H1 (cell line): ENCODE data around the gene TMEM253. TPM values are rescaled to one million over a fixed set of nuclear protein-coding genes. Genes with fewer than 3 reads are reported as not detected.

ENCODE experiments used
- CTCF ChIA-PET: fragments of 300-600 bp; sonication (Branson Sonifier 250); formaldehyde crosslinking; loops from one replicate; lab custom pipeline; 2021; ENCODE audit not compliant: partially characterized antibody; lab: Charles Lee
- POLR2A ChIA-PET: fragments of 300-600 bp; sonication (Branson Sonifier 250); formaldehyde crosslinking; loops from one replicate; lab custom pipeline; 2021; ENCODE audit warnings: inconsistent platforms; ENCODE audit not compliant: partially characterized antibody; lab: Charles Lee
- DNase-seq, 2 experiments: peaks; one replicate each; pipeline versions ENCODE4 v3.0.0 to v3.0.0-alpha.2; 2010 to 2022; ENCODE audit warnings: low spot score in 2 of 2, low read depth in 1 of 2, mixed read lengths in 1 of 2
- FAIRE-seq: peaks from 2 replicates; lab custom pipeline; 2011; peaks lifted over from hg19 to GRCh38; lab: Jason Lieb, UNC
- H2AFZ ChIP-seq: 2 replicates; pipeline ENCODE4 v1.8.1; 2012; ENCODE audit warnings: low read length, inconsistent platforms
- H2AK5ac ChIP-seq: 2 replicates; pipeline ENCODE4 v1.6.1; 2013; ENCODE audit warnings: low read depth, low read length
- H2BK120ac ChIP-seq: replicated peaks from 2 replicates; pipeline ENCODE3; 2013; ENCODE audit warnings: low read depth, low read length, inconsistent platforms
- H2BK12ac ChIP-seq: 2 replicates; pipeline ENCODE4 v1.6.1; 2013; ENCODE audit warnings: low read depth, low read length
- H2BK15ac ChIP-seq: 2 replicates; pipeline ENCODE4 v1.6.1; 2013; ENCODE audit warnings: low read length
- H2BK20ac ChIP-seq: 2 replicates; pipeline ENCODE4 v1.6.1; 2013; ENCODE audit warnings: low read length
- H2BK5ac ChIP-seq: 2 replicates; pipeline ENCODE4 v1.6.1; 2013; ENCODE audit warnings: low read depth, low read length
- H3K14ac ChIP-seq: 2 replicates; pipeline ENCODE4 v1.6.1; 2013; ENCODE audit warnings: inconsistent platforms; ENCODE audit not compliant: insufficient read length
- H3K18ac ChIP-seq: 2 replicates; pipeline ENCODE4 v1.6.1; 2013; ENCODE audit warnings: low read length; ENCODE audit errors: extremely low read depth
- H3K23ac ChIP-seq: 2 replicates; pipeline ENCODE4 v1.6.1; 2013; ENCODE audit warnings: inconsistent platforms; ENCODE audit not compliant: insufficient read length
- H3K23me2 ChIP-seq: 2 replicates; pipeline ENCODE4 v1.6.1; 2013; ENCODE audit warnings: low read depth, low read length
- H3K27ac ChIP-seq: 2 replicates; pipeline ENCODE4 v1.6.1; 2011; ENCODE audit warnings: low read depth, low read length, inconsistent platforms
- H3K27me3 ChIP-seq, 4 experiments: replicated peaks in 1 of 4; 1 replicate in 1 of 4; 2 replicates in 3 of 4; pipeline versions ENCODE4 v1.6.1 to v1.8.1; 2011 to 2013; ENCODE audit warnings: low read length in 3 of 4, mild to moderate bottlenecking in 3 of 4, inconsistent platforms in 2 of 4, mixed read lengths in 2 of 4, moderate library complexity in 1 of 4; ENCODE audit not compliant: control insufficient read depth in 3 of 4, insufficient read depth in 3 of 4; ENCODE audit errors: extremely low read depth in 1 of 4
- H3K36me3 ChIP-seq, 4 experiments: 2 replicates each; pipeline versions ENCODE4 v1.6.1 to v1.8.1; 2011 to 2013; ENCODE audit warnings: mild to moderate bottlenecking in 4 of 4, low read length in 3 of 4, moderate library complexity in 2 of 4, control low read depth in 1 of 4, inconsistent platforms in 1 of 4; ENCODE audit not compliant: insufficient read depth in 4 of 4, control insufficient read depth in 2 of 4
- H3K4ac ChIP-seq: replicated peaks from 2 replicates; pipeline ENCODE3; 2013; ENCODE audit warnings: low read length, low read depth, mixed read lengths, inconsistent platforms; ENCODE audit not compliant: insufficient read length
- H3K4me1 ChIP-seq, 4 experiments: replicated peaks in 1 of 4; 1 replicate in 1 of 4; 2 replicates in 3 of 4; pipeline versions ENCODE4 v1.6.1 to v1.8.1; 2011 to 2013; ENCODE audit warnings: low read length in 3 of 4, inconsistent platforms in 2 of 4, mixed read lengths in 1 of 4; ENCODE audit not compliant: insufficient read depth in 4 of 4, control insufficient read depth in 3 of 4
- H3K4me2 ChIP-seq, 2 experiments: 2 replicates each; pipeline versions ENCODE4 v1.6.1 to v1.8.1; 2011 to 2013; ENCODE audit warnings: low read depth in 2 of 2, low read length in 2 of 2, control low read depth in 1 of 2, inconsistent platforms in 1 of 2, mild to moderate bottlenecking in 1 of 2; ENCODE audit not compliant: insufficient read depth in 1 of 2
- H3K4me3 ChIP-seq, 4 experiments: fragments of 200-600, 300-600 bp in 1 of 4; sonication (generic), shearing (Covaris generic), sonication (Bioruptor Twin) in 1 of 4; 2 replicates each; pipeline versions ENCODE4 v1.5.1 to v1.8.1; 2011 to 2016; ENCODE audit warnings: low read length in 4 of 4, low read depth in 3 of 4, control low read depth in 2 of 4, inconsistent platforms in 2 of 4, mild to moderate bottlenecking in 2 of 4, mixed read lengths in 1 of 4, moderate library complexity in 1 of 4; ENCODE audit not compliant: insufficient read depth in 2 of 4; ENCODE audit errors: extremely low read depth in 1 of 4
- H3K56ac ChIP-seq: replicated peaks from 2 replicates; pipeline ENCODE3; 2013; ENCODE audit warnings: low read depth, mild to moderate bottlenecking, mixed read lengths, low read length, inconsistent platforms; ENCODE audit not compliant: insufficient read length
- H3K79me1 ChIP-seq: 2 replicates; pipeline ENCODE4 v1.6.1; 2013; ENCODE audit warnings: low read depth, low read length, control low read depth
- H3K79me2 ChIP-seq, 2 experiments: 2 replicates each; pipeline versions ENCODE4 v1.6.1 to v1.8.1; 2012 to 2013; ENCODE audit warnings: low read length in 2 of 2, mild to moderate bottlenecking in 2 of 2, inconsistent platforms in 1 of 2; ENCODE audit not compliant: insufficient read depth in 2 of 2, control insufficient read depth in 1 of 2
- H3K9ac ChIP-seq, 4 experiments: replicated peaks in 1 of 4; 1 replicate in 1 of 4; 2 replicates in 3 of 4; pipeline versions ENCODE4 v1.6.1 to v1.8.1; 2011 to 2013; ENCODE audit warnings: low read depth in 3 of 4, low read length in 3 of 4, control low read depth in 2 of 4, mild to moderate bottlenecking in 2 of 4, moderate library complexity in 2 of 4, inconsistent platforms in 1 of 4; ENCODE audit errors: extremely low read depth in 1 of 4
- H3K9me3 ChIP-seq, 2 experiments: 2 replicates each; pipeline versions ENCODE4 v1.6.1 to v1.8.1; 2012 to 2013; ENCODE audit warnings: mild to moderate bottlenecking in 2 of 2, moderate library complexity in 2 of 2, control low read depth in 1 of 2, inconsistent platforms in 1 of 2, low read depth in 1 of 2, low read length in 1 of 2, mixed read lengths in 1 of 2; ENCODE audit not compliant: insufficient read depth in 2 of 2
- H4K20me1 ChIP-seq, 2 experiments: replicated peaks in 1 of 2; 2 replicates each; pipeline versions ENCODE3 to v1.8.1; 2011 to 2013; ENCODE audit warnings: inconsistent platforms in 2 of 2, low read length in 2 of 2, mild to moderate bottlenecking in 1 of 2; ENCODE audit not compliant: insufficient read depth in 2 of 2, control insufficient read depth in 1 of 2
- H4K5ac ChIP-seq: 2 replicates; pipeline ENCODE4 v1.6.1; 2013; ENCODE audit warnings: low read length, low read depth, mixed read lengths, inconsistent platforms; ENCODE audit not compliant: insufficient read length
- H4K8ac ChIP-seq: 2 replicates; pipeline ENCODE4 v1.8.0; 2013; ENCODE audit warnings: mild to moderate bottlenecking, moderate library complexity, low read length, inconsistent platforms; ENCODE audit not compliant: insufficient read depth; ENCODE audit errors: extremely low read depth
- H4K91ac ChIP-seq: replicated peaks from 2 replicates; pipeline ENCODE3; 2013; ENCODE audit warnings: low read length, mixed read lengths, inconsistent platforms; ENCODE audit not compliant: insufficient read length
- BACH1 ChIP-seq: IDR thresholded peaks from 2 replicates; pipeline ENCODE4 v1.6.1; 2012; ENCODE audit warnings: low read length, improper control_type of control experiment
- FOSL1 ChIP-seq: IDR thresholded peaks from 2 replicates; pipeline ENCODE4 v1.6.1; 2011; ENCODE audit warnings: mild to moderate bottlenecking, low read depth, low read length, moderate library complexity; ENCODE audit not compliant: insufficient read depth
- HDAC6 ChIP-seq: IDR thresholded peaks from one replicate; pipeline ENCODE4 v1.7.1; 2012; ENCODE audit warnings: low read depth, mild to moderate bottlenecking, inconsistent platforms, low read length, moderate library complexity
- MAFK ChIP-seq: IDR thresholded peaks from 2 replicates; pipeline ENCODE4 v1.6.1; 2012; ENCODE audit warnings: low read depth, mild to moderate bottlenecking, improper control_type of control experiment, low read length
- POLR2A ChIP-seq, 2 experiments: IDR thresholded peaks; 1 replicate in 1 of 2; 2 replicates in 1 of 2; pipeline ENCODE4 v1.6.1; 2011; ENCODE audit warnings: low read depth in 2 of 2, low read length in 2 of 2, mild to moderate bottlenecking in 2 of 2; ENCODE audit errors: control extremely low read depth in 1 of 2
- WGBS, 2 experiments: shearing (Covaris generic) in 1 of 2; methylation state at CpG; one replicate each; pipeline versions ENCODE4 v1.1.6 to v1.1.7; 2013 to 2015; ENCODE audit warnings: low lambda C conversion rate in 2 of 2, mixed read lengths in 2 of 2, inconsistent platforms in 1 of 2, low coverage in 1 of 2, missing lambda C conversion rate in 1 of 2; ENCODE audit not compliant: insufficient replicate concordance in 2 of 2, insufficient coverage in 1 of 2, insufficient read length in 1 of 2; ENCODE audit errors: extremely low coverage in 1 of 2, missing lambda C conversion rate in 1 of 2; 5-methylcytosine and 5-hydroxymethylcytosine counted together
- polyA plus RNA-seq, 7 experiments: library from polyadenylated mRNA; depleted of rRNA in 3 of 7; stranded (reverse) in 5 of 7; unstranded in 2 of 7; fragments of >200 nt in 5 of 7; fragments of 200-250 nt in 2 of 7; gene quantifications; 1 replicate in 5 of 7; 2 replicates in 1 of 7; 4 replicates in 1 of 7; pipeline versions ENCODE4 v1.2.1 to v1.2.3, GENCODE V29; 2011 to 2013; ENCODE audit warnings: missing spikeins in 2 of 7, mixed read lengths in 2 of 7
- total RNA-seq: library from RNA; stranded (reverse); fragmentation: NEBNext Ultra II Directional; extraction: Animal tissue kit (Norgen Biotek cat#: 25700); gene quantifications from 2 replicates; pipeline ENCODE4 v1.2.1, GENCODE V29; 2021

The TMEM253 gene
- total and polyA plus RNA-seq, 2 of the 8 experiments (the other 6 are each of a cell fraction or from before 2014, with no cell fraction given) = 1.9 to 2.2 TPM

DNA sequence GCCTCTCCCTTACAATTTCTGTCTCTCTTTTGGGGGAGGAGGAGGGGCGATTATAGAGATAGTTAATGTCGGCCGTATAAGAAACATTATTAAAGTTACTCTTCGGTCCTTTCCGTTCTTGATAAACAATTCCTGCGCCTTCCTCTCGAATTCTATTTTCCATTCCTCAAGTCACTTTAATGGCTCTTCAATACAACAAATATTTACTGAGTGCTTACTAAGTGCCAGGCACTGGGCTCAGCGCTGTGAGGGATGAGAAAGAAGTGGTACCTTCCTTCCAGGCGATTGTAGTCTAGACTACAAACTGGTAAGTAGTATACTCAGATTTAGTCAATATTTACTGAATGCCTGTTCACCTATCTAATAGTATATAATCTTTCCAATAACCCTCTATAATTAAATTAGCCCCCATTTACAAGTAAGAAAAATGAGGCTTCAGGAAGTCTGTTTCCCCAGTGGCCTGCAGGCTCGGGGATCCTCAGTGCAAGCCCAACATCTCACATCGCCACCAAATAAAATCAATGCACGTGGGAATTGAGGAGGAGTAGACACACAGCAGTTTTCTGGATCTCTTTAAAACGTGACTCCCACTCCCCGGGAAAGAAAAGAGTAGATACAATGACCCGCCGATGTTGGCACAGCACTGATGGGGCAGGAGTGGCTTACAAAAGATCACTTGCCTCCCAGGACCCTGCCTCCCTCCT lies 1.8 kb upstream of the TMEM253 start:
- no peak for DNase-seq
- Histone ChIP-seq H2AFZ (no peak overlapping the region), H3K79me2 (peaks cover 4 to 59% of the 10 kb centered on the region in 2 experiments), H2AK5ac (no peak overlapping the region), H2BK15ac (no peak overlapping the region), H3K79me1 (no peaks in the 10 kb centered on the region; the same call in 1 of the 2 replicates), H3K9ac (peak overlapping the region in 3 of 4 experiments; percentile 33 to 45 (median 35); a peak in 5 of 7 replicates), H3K4me3 (peak overlapping the region; percentile 68 to 78 (median 73)), H3K18ac (peak overlapping the region; percentile 2; the same call in 1 of the 2 replicates), H3K4ac (peak overlapping the region; percentile 34), H2BK5ac (peak overlapping the region; percentile 69), H4K20me1 (peaks cover 0 to 3% of the 10 kb centered on the region in 2 experiments), H3K9me3 (no peaks in the 10 kb centered on the region), H3K23ac (no peak overlapping the region), H4K5ac (peak overlapping the region; percentile 5), H4K8ac (no peak overlapping the region), H2BK120ac (no peak overlapping the region), H2BK20ac (no peak overlapping the region; the same call in 1 of the 2 replicates), H3K4me2 (peak overlapping the region; percentile 75 to 88), H3K27ac (no peak overlapping the region), H3K36me3 (no peaks in the 10 kb centered on the region), H3K27me3 (no peaks in the 10 kb centered on the region), H3K56ac (no peak overlapping the region), H3K14ac (no peak overlapping the region), H2BK12ac (no peak overlapping the region; the same call in 1 of the 2 replicates), H3K4me1 (peaks cover 7 to 30% (median 12%) of the 10 kb centered on the region in 4 experiments; a peak in 6 of 7 replicates), H4K91ac (peak overlapping the region; percentile 28), H3K23me2 (peaks cover 16% of the 10 kb centered on the region)
- no peak for FAIRE-seq
- TF ChIP-seq BACH1 (0 out of 2 replicates have a peak, but pooled peaks have one; percentile 0), MAFK (no peak), POLR2A (IDR thresholded peaks at IDR 0.05; ENCODE audit: control extremely low read depth in 1 of 2, low read depth in 2 of 2, low read length in 2 of 2) (no peak), FOSL1 (no peak), HDAC6 (no peak)
- ChIA-PET CTCF (interaction anchor here (0.6 to 9.2 kb wide), 7 partner anchors 7 to 86 kb away, joined by 3 to 148 read pairs (median 94); partner anchors contain the start of gene ARHGEF40), POLR2A (interaction anchor here (1.0 to 7.8 kb wide), 4 partner anchors 11 to 28 kb away, joined by 3 to 148 read pairs (median 64); partner anchors contain the start of gene ARHGEF40)
- WGBS, 2 experiments = 19% methylated on average over 16 of the region's 16 CpGs; no CpG with 5 or more reads in 1 of the 2 experiments
